Nephron (organoid): ENCODE data around the gene DIPK1A.
A peak's percentile ranks its signal among the peaks of the same experiment; 100 is the strongest.

Source experiments
- H3K27ac Mint-ChIP-seq, 3 experiments: 2 replicates each; pipeline ENCODE4 v1.8.0; 2020; ENCODE audit warnings: mixed read lengths in 3 of 3, mild to moderate bottlenecking in 2 of 3, moderate library complexity in 1 of 3
- H3K27me3 Mint-ChIP-seq: 2 replicates; pipeline ENCODE4 v1.8.0; 2021; ENCODE audit warnings: low read depth, mild to moderate bottlenecking, moderate library complexity, mixed read lengths
- H3K36me3 Mint-ChIP-seq: 2 replicates; pipeline ENCODE4 v1.8.0; 2020; ENCODE audit warnings: low read depth, mixed read lengths
- H3K4me1 Mint-ChIP-seq: 2 replicates; pipeline ENCODE4 v1.8.0; 2020; ENCODE audit warnings: mixed read lengths
- H3K4me3 Mint-ChIP-seq, 3 experiments: 2 replicates each; pipeline ENCODE4 v1.8.0; 2020; ENCODE audit warnings: mild to moderate bottlenecking in 3 of 3, mixed read lengths in 3 of 3, moderate library complexity in 2 of 3
- H3K9me3 Mint-ChIP-seq: 2 replicates; pipeline ENCODE4 v1.8.0; 2020; ENCODE audit warnings: mixed read lengths
- CTCF ChIP-seq, 3 experiments: fragments of 200-600 bp; sonication (generic); IDR thresholded peaks; one replicate each; pipeline ENCODE4 v1.5.0; 2021; ENCODE audit warnings: antibody characterized with exemption in 3 of 3; ENCODE audit not compliant: unreplicated experiment in 3 of 3

DIPK1A gene

DNA sequence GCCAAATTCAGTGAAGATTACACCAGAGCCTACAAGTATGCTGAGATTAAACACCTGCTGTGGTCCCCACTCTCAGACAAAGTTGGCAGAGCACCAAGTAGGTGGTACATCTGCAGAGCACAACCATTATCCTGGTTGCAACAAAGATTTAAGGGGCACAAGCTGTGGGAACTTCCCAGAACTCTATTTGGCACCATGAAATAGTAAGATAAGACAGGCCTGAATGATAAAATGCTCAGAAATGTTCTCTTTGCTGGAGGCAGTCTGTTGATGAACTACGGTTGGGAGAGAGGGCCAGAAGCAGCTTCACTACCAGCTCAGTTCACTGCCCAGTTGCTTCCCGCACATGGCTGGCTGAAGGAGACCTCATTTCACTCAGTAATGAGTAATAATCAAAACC lies 109.5 kb downstream of the DIPK1A start:
- no peak overlapping the region for H3K27ac Mint-ChIP-seq
- H3K4me3 Mint-ChIP-seq: no peak overlapping the region
- peaks cover 2% of the 10 kb centered on the region for H3K9me3 Mint-ChIP-seq
- TF ChIP-seq CTCF (IDR thresholded peaks at IDR 0.05; ENCODE audit: unreplicated experiment in 3 of 3): no peak
- H3K36me3 Mint-ChIP-seq: no peaks in the 10 kb centered on the region
- peaks cover 4% of the 10 kb centered on the region for H3K4me1 Mint-ChIP-seq
- no peaks in the 10 kb centered on the region for H3K27me3 Mint-ChIP-seq

- no peak overlapping the region for H3K4me3 Mint-ChIP-seq
- H3K27ac Mint-ChIP-seq: no peak overlapping the region
- H3K27me3 Mint-ChIP-seq: no peaks in the 10 kb centered on the region
- no peak for TF ChIP-seq CTCF (IDR thresholded peaks at IDR 0.05; ENCODE audit: unreplicated experiment in 3 of 3)
- peaks cover 7% of the 10 kb centered on the region for H3K36me3 Mint-ChIP-seq
- peaks cover 4% of the 10 kb centered on the region for H3K4me1 Mint-ChIP-seq
- peaks cover 2% of the 10 kb centered on the region for H3K9me3 Mint-ChIP-seq
Measured at GRCh38 chr1:92850019-92850418, 111.2 kb downstream of the DIPK1A start.

GRCh38 chr1:92848201-92848600 lies 113.1 kb downstream of the DIPK1A start:
- Mint-ChIP-seq H3K36me3 (peaks cover 20% of the 10 kb centered on the region), H3K4me1 (peaks cover 4% of the 10 kb centered on the region), H3K27me3 (no peaks in the 10 kb centered on the region), H3K4me3 (no peak overlapping the region), H3K27ac (no peak overlapping the region), H3K9me3 (no peaks in the 10 kb centered on the region)
- no peak for TF ChIP-seq CTCF (IDR thresholded peaks at IDR 0.05; ENCODE audit: unreplicated experiment in 3 of 3)

GRCh38 chr1:92845908-92846307 lies 115.4 kb downstream of the DIPK1A start:
- no peak overlapping the region for H3K4me3 Mint-ChIP-seq
- H3K27ac Mint-ChIP-seq: peak overlapping the region in 1 of 3 experiments; percentile 4
- no peak for TF ChIP-seq CTCF (IDR thresholded peaks at IDR 0.05; ENCODE audit: unreplicated experiment in 3 of 3)

DNA sequence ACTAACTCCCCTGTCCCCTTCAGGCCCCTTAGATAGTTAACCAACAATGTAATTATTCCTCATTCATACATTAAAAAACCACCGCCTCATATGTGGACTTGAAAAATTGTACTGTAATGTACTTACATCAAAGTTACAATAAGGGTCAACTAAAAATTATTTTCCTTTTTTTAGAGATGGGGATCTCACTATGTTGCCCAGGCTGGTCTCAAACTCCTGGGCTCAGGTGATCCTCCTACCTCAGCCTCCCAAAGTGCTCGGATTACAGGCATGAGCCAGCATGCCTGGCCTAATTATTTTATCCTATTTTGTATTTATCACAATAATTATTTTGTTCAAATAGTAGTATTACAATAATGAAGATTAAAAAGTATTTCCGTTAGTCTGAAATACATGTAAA lies 116.8 kb downstream of the DIPK1A start:
- Mint-ChIP-seq H3K36me3 (peaks cover 47% of the 10 kb centered on the region), H3K4me1 (no peaks in the 10 kb centered on the region), H3K9me3 (no peaks in the 10 kb centered on the region), H3K4me3 (no peak overlapping the region), H3K27ac (no peak overlapping the region), H3K27me3 (no peaks in the 10 kb centered on the region)
- TF ChIP-seq CTCF (IDR thresholded peaks at IDR 0.05; ENCODE audit: unreplicated experiment in 3 of 3): no peak

More at GRCh38 chr1:92845908-92846307, 115.4 kb downstream of the DIPK1A start:
- H3K36me3 Mint-ChIP-seq: peaks cover 35% of the 10 kb centered on the region
- no peaks in the 10 kb centered on the region for H3K9me3 Mint-ChIP-seq
- H3K4me1 Mint-ChIP-seq: no peaks in the 10 kb centered on the region
- H3K27me3 Mint-ChIP-seq: no peaks in the 10 kb centered on the region

DNA sequence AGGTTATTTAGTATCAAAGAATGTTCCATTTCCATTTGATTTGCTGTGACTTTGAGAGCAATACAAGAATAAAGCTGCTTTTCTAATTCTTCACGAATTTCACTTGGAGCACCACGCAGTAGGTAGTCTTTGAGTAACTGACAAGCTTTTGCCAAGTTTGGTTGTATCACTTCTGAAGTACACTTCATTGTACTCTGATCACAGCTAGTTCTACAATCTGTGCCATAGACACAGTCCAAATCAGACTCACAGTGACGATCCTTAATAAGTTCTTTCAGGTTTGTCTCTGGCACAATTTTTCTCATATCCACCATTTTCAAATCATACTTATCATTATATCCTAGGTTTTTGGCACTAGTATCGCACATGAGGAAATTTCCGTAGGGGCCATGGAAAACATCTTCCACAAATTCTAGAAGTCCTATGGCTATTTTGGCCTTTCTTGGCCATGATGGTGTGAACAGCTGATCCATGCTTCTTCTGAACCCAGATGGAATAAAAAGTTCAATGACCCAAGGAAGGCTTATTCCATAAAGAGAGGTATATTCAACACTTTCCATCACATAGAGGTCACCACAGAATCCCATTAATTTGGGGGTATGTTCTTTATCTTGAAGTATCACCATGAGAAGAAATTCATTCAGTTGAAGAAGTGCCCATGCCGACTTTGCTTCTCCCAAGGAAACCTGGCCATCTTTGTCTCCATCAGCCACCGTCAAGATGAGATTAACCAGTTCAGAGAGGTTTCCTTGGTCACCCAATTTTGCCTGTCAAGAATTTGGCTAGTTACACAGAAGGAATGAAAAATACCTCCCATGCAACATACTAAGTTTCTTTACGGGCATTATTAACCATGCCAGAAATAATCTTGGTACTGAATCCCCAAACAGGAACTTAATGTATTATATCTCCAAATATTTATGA lies 117.6 kb downstream of the DIPK1A start:
- TF ChIP-seq CTCF (IDR thresholded peaks at IDR 0.05; ENCODE audit: unreplicated experiment in 3 of 3): no peak
- no peaks in the 10 kb centered on the region for H3K27me3 Mint-ChIP-seq
- no peak overlapping the region for H3K4me3 Mint-ChIP-seq

More for the DNA sequence above, 117.6 kb downstream of the DIPK1A start:
- H3K27ac Mint-ChIP-seq: no peak overlapping the region
- peaks cover 1% of the 10 kb centered on the region for H3K4me1 Mint-ChIP-seq
- H3K9me3 Mint-ChIP-seq: no peaks in the 10 kb centered on the region
- peaks cover 54% of the 10 kb centered on the region for H3K36me3 Mint-ChIP-seq
